ENCODE measurements around the gene CASK.
A peak's percentile ranks its signal among the peaks of the same experiment; 100 is the strongest.

The CASK gene

GRCh38 chrX:41890026-41890423 lies 33.3 kb downstream of the CASK start:
- no peak for TF ChIP-seq CTCF (IDR thresholded peaks at IDR 0.05; ENCODE audit: low read length, missing control alignments)
- no peak for DNase-seq (ENCODE audit: low read depth)

DNA sequence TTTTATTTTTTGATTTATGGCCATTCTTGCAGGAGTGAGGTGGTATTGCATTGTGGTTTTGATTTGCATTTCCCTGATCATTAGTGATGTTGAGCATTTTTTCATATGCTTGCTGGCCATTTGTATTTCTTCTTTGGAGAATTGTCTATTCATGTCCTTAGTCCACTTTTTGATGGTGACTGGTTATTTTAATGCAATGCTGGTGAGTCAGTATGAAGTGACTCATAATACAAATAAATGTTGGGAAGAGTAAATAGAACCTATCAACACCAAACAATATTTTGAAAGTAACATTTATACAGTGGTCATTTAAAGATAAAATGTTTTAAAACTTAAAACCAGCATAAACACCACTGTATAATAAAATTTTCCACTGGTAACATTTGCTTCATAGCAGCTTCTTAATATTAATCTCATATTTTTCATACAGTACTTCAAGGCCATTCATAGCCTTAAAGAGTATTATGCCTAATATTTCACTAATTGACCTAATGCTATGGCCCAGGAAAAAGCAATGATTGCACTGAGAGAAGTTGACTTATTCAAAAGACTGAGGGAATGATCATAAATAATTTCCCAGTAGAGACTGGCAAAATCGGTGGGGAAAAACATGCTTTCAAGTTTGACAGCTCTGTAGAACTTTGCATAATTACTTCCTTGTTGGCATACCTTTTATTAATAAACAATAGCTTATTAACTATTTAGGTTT lies 33.9 kb downstream of the CASK start:
- TF ChIP-seq CTCF (IDR thresholded peaks at IDR 0.05; ENCODE audit: low read length, missing control alignments): no peak
- H3K4me3 ChIP-seq (replicated peaks; ENCODE audit: low read depth, low read length): no peak overlapping the region
- peak; percentile 35 for DNase-seq (ENCODE audit: low read depth)

More at GRCh38 chrX:41890026-41890423, 33.3 kb downstream of the CASK start:
- no peak overlapping the region for H3K4me3 ChIP-seq (replicated peaks; ENCODE audit: low read depth, low read length)

GRCh38 chrX:41887691-41888090 lies 35.7 kb downstream of the CASK start:
- no peak for TF ChIP-seq CTCF (IDR thresholded peaks at IDR 0.05; ENCODE audit: low read length, missing control alignments)
- H3K4me3 ChIP-seq (replicated peaks; ENCODE audit: low read depth, low read length): no peak overlapping the region

GRCh38 chrX:41885724-41886123 lies 37.6 kb downstream of the CASK start:
- DNase-seq (ENCODE audit: low read depth): no peak
- no peak for TF ChIP-seq CTCF (IDR thresholded peaks at IDR 0.05; ENCODE audit: low read length, missing control alignments)
- H3K4me3 ChIP-seq (replicated peaks; ENCODE audit: low read depth, low read length): no peak overlapping the region

More at GRCh38 chrX:41887691-41888090, 35.7 kb downstream of the CASK start:
- no peak for DNase-seq (ENCODE audit: low read depth)

GRCh38 chrX:41881166-41881565 lies 42.2 kb downstream of the CASK start:
- no peak for DNase-seq (ENCODE audit: low read depth)
- no peak for TF ChIP-seq CTCF (IDR thresholded peaks at IDR 0.05; ENCODE audit: low read length, missing control alignments)
- no peak overlapping the region for H3K4me3 ChIP-seq (replicated peaks; ENCODE audit: low read depth, low read length)

- no peak for DNase-seq (ENCODE audit: low read depth)
- no peak for TF ChIP-seq CTCF (IDR thresholded peaks at IDR 0.05; ENCODE audit: low read length, missing control alignments)
Observed at GRCh38 chrX:41877167-41877566, 46.2 kb downstream of the CASK start.

DNA sequence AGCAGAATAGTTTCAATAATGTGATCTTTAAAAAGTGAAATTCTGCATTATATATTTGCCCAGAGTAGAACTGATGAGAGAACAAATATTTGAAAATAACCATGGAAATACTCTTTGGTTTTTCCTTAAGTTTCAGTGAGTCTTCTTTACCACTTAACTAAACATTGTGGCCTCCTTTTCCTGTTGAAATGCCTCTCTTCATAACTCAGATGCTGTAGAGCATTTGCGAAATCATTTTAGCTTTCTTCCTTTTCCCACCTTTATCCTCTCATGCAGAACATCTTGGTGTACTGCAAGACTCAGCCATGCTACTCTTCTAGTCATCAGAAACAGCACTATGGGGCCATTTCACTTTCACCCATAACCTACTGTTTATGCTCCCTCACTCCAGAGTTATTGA lies 48.2 kb downstream of the CASK start:
- no peak overlapping the region for H3K4me3 ChIP-seq (replicated peaks; ENCODE audit: low read depth, low read length)
- no peak for TF ChIP-seq CTCF (IDR thresholded peaks at IDR 0.05; ENCODE audit: low read length, missing control alignments)
- peak; percentile 16 for DNase-seq (ENCODE audit: low read depth)

More at GRCh38 chrX:41877167-41877566, 46.2 kb downstream of the CASK start:
- H3K4me3 ChIP-seq (replicated peaks; ENCODE audit: low read depth, low read length): no peak overlapping the region
